Fibroblast of the aortic adventitia (primary cell): ENCODE data around the gene NLK. TPM values are rescaled to one million over a fixed set of nuclear protein-coding genes. Genes with fewer than 3 reads are reported as not detected.
A peak's percentile ranks its signal among the peaks of the same experiment; 100 is the strongest.

Source experiments
- DNase-seq: peaks from one replicate; pipeline ENCODE4 v3.0.0-alpha.2; 2010; ENCODE audit warnings: low read depth
- H3K4me3 ChIP-seq: 2 replicates; pipeline ENCODE4 v1.5.1; 2011; ENCODE audit warnings: low read depth, mild to moderate bottlenecking, control low read depth, low read length, moderate library complexity
- total RNA-seq: library from RNA; depleted of rRNA; stranded (reverse); fragments of >200 nt; gene quantifications from 2 replicates; pipeline ENCODE4 v1.2.3, GENCODE V29; 2012; ENCODE audit warnings: low replicate concordance
- TF ChIP-seq, protein P1 (sequence below): IDR thresholded peaks from 2 replicates; pipeline ENCODE4 v1.5.1; 2011; ENCODE audit warnings: mild to moderate bottlenecking, low read length, control low read depth, inconsistent platforms; ENCODE audit not compliant: insufficient read depth

Gene NLK
- total RNA-seq, 1 donor = 12.2 TPM

DNA sequence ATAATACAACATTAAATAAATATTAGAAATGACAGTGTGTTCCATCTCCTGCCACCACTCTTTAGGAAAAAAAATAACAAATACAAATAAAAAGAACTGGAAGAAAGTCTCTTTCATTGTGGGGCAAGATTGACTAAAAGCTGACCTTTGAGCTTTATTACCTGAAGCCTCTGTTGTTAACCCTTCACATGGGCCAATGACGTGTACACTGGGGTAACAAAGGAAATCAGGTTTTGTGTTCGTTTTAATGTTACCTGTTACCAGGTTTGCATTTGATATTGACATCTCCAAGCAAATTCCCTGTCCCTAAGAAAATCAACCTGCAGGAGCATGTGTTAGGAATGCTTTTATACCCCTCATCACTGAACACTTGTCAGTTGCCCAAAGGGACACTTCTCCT lies 39.0 kb downstream of the NLK start:
- H3K4me3 ChIP-seq = no peak overlapping the region
- no peak for DNase-seq
- TF ChIP-seq, protein P1, sequence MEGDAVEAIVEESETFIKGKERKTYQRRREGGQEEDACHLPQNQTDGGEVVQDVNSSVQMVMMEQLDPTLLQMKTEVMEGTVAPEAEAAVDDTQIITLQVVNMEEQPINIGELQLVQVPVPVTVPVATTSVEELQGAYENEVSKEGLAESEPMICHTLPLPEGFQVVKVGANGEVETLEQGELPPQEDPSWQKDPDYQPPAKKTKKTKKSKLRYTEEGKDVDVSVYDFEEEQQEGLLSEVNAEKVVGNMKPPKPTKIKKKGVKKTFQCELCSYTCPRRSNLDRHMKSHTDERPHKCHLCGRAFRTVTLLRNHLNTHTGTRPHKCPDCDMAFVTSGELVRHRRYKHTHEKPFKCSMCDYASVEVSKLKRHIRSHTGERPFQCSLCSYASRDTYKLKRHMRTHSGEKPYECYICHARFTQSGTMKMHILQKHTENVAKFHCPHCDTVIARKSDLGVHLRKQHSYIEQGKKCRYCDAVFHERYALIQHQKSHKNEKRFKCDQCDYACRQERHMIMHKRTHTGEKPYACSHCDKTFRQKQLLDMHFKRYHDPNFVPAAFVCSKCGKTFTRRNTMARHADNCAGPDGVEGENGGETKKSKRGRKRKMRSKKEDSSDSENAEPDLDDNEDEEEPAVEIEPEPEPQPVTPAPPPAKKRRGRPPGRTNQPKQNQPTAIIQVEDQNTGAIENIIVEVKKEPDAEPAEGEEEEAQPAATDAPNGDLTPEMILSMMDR = no peak

DNA sequence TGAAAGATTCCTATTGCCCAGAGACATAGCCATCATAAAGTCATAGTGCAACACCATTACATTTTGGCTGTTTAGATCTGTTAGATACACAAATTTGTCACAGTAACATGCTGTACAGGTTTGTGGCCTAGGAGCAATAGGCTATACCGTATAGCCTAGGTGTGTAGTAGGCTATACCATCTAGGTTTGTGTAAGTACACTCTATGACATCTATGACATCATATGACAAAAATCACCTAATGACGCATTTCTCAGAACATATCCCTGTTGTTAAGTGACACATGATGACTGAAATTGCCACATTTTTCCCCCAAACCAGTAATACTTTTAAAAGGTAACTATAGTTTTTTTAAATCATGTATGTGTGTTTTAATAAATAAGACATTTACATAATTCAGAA lies 43.3 kb downstream of the NLK start:
- TF ChIP-seq, protein P1 = no peak
- DNase-seq = no peak
- no peak overlapping the region for H3K4me3 ChIP-seq

DNA sequence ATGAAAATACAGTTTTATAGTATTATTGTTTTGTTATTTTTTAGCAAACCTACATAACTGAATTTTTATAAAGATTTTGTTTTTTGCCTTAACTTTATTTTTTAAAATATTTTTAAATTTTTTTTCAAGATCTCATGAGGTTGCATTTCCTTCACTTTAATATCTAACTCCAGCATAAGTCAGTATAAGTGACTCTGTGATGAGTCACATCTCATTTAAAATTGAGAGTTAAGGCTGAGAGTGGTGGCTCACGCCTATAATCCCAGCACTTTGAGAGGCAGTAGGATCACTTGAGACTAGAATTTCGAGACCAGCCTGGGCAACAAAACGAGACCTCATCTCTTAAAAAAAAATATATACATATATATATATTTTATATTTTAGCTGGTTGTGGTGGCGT lies 44.0 kb downstream of the NLK start:
- no peak overlapping the region for H3K4me3 ChIP-seq
- peak; percentile 10 for DNase-seq
- TF ChIP-seq, protein P1 = no peak

DNA sequence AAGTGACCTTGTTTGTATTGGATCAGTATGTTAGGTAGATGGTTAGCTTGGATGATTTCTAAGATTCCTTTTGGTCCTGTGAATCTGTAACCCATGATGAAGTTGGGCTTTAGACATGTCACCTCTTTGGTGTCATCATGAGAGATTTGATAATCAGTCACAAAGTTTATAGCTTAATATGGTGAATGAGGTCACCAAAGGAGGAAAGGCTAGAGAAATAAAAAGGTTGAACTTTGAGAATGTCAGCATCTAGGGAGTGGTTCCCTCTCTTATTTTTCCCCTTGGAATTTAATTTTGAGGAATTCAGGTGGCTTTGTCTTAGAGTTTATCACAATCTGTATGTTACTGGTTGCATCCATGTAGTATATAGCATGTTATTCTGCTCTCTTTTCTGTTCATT lies 45.3 kb downstream of the NLK start:
- TF ChIP-seq, protein P1 = no peak
- H3K4me3 ChIP-seq = no peak overlapping the region
- DNase-seq = no peak

DNA sequence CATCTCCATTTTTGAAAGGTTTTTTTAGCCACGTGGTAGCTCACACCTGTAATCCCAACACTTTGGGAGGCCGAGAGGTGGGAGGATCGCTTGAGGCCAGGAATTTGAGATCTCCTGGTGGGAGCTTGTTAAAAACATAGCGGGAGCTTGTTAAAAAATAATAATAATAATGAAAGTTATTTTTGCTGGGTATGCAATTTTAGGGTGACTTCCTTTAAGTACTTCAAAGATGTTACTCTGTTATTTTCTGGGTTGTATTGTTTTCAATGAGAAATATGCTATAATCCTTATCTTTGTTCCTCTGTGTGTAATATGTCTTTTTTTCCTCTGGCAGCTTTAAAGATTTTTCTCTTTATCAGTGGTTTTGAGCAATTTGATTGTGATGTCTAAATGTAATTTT lies 48.1 kb downstream of the NLK start:
- no peak overlapping the region for H3K4me3 ChIP-seq
- TF ChIP-seq, protein P1 = no peak
- DNase-seq = no peak

DNA sequence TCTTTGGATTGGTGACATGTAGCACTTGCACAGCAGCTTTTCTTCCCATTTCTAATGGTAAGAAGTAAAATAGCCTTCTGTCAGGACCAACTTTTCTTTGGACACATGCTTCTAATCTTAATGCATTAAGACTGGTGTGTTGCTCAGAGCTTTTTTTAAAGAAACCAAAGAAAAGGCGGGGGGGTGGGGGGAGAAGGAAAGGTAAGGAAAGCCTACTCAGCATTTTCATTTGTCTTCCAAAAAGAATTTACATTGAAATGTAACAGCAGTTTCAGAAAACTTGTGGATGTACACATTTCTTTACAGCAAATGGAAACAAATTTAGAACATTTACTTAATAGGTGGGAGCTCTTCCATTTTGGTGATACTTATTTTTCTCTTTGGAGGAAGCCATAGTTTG lies 49.6 kb downstream of the NLK start:
- DNase-seq = no peak
- no peak overlapping the region for H3K4me3 ChIP-seq
- TF ChIP-seq, protein P1 = no peak

DNA sequence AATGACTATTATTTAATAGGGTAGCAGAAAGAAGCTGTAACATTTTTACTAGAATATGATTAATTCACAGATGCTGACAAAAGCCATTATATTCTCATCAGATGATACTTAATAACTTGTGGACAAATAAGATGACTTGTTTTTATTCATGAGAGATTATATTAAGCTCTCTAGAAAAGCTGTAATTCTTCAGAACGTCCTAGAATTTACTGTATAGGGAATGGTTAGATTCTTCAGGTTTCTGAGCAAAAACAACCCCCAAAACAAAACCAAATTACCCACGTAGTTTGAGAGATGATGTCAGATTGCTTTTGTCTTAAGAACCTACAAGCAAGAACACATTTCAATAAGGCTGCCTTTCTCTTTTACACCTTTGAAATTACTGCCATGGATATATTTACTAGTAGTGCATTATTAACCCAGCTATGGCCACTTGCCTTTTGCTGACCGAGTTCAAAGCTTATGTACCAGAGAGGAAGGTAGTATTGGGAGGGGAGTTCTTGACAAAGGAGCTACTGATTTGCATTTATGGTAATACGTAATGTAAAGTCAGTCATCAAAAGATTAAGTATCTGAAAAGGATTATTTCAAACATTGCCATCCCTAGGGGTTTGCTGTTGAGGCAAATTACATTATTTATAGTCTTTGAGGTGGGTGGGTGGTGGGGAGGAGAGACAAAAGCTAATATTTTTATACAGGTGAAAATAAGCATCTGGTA lies 51.7 kb downstream of the NLK start:
- H3K4me3 ChIP-seq = no peak overlapping the region
- DNase-seq = no peak
- TF ChIP-seq, protein P1 = no peak
